K562 (cell line): ENCODE measurements around the gene ANKLE1. TPM values are rescaled to one million over a fixed set of nuclear protein-coding genes. Genes with fewer than 3 reads are reported as not detected.

Experiments used
- BCOR ChIP-seq: fragments of 450-650 bp; IDR thresholded peaks from 2 replicates; pipeline ENCODE4 v1.6.1; 2016
- BHLHE40 ChIP-seq: IDR thresholded peaks from 2 replicates; pipeline ENCODE4 v1.6.1; 2011; ENCODE audit warnings: low read length, improper control_type of control experiment
- HDAC6 ChIP-seq: IDR thresholded peaks from 2 replicates; pipeline ENCODE4 v1.6.1; 2012; ENCODE audit warnings: low read depth, mild to moderate bottlenecking, control low read depth, inconsistent platforms, low read length, moderate library complexity
- KLF6 ChIP-seq: fragments of 250-450 bp; sonication (Bioruptor Pico); IDR thresholded peaks from 2 replicates; pipeline ENCODE4 v1.4.0; 2020; ENCODE audit warnings: mild to moderate bottlenecking, moderate library complexity, borderline replicate concordance
- RBBP5 ChIP-seq: fragments of 200-600 bp; sonication (generic); IDR thresholded peaks from 2 replicates; pipeline ENCODE4 v1.6.1; 2012; ENCODE audit warnings: borderline replicate concordance, mild to moderate bottlenecking, low read length, control low read depth, inconsistent platforms; ENCODE audit not compliant: insufficient read depth, poor library complexity, severe bottlenecking
- TBL1XR1 ChIP-seq, 2 experiments: IDR thresholded peaks; 2 replicates each; pipeline ENCODE4 v1.6.1; 2012; ENCODE audit warnings: improper control_type of control experiment in 2 of 2, low read length in 2 of 2, mild to moderate bottlenecking in 1 of 2
- ZNF717 ChIP-seq: fragments of 250-450 bp; sonication (Bioruptor Pico); IDR thresholded peaks from 2 replicates; pipeline ENCODE4 v1.5.0; 2021
- polyA plus RNA-seq, 8 experiments: library from polyadenylated mRNA; depleted of rRNA in 4 of 8; stranded (reverse) in 5 of 8; unstranded in 3 of 8; fragments of >200 nt; fragmentation: Nextera tagmentation in 2 of 8; fragmentation: Illumina TruSeq in 1 of 8; extraction: Ambion mirVana in 2 of 8; extraction: Trizol in 1 of 8; gene quantifications; 2 replicates each; pipeline versions ENCODE4 v1.2.1 to v1.2.3, GENCODE V29; 2011 to 2014; ENCODE audit warnings: inconsistent platforms in 1 of 8, missing spikeins in 1 of 8
- total RNA-seq, 7 experiments: library from RNA; depleted of rRNA in 6 of 7; stranded (reverse); fragments of >200 nt in 6 of 7; fragmentation: Illumina TruSeq in 2 of 7; extraction: Trizol in 2 of 7; gene quantifications; 2 replicates each; pipeline versions ENCODE4 v1.2.1 to v1.2.3, GENCODE V29; 2011 to 2021; ENCODE audit warnings: low replicate concordance in 1 of 7
- TF ChIP-seq, protein P1 (sequence below): fragments of 450-650 bp; IDR thresholded peaks from 2 replicates; pipeline ENCODE4 v1.6.1; 2017; ENCODE audit warnings: antibody characterized with exemption, mild to moderate bottlenecking
- TF ChIP-seq, protein P2 (sequence below): fragments of 450-650 bp; IDR thresholded peaks from 2 replicates; pipeline ENCODE4 v1.7.1; 2018; ENCODE audit warnings: mild to moderate bottlenecking, low read depth; ENCODE audit not compliant: partially characterized antibody
- TF ChIP-seq, protein P3 (sequence below): fragments of 250-450 bp; sonication (Bioruptor Pico); IDR thresholded peaks from 2 replicates; pipeline ENCODE4 v1.5.1; 2021; ENCODE audit warnings: mild to moderate bottlenecking
- TF ChIP-seq, protein P4 (sequence below): fragments of 200-800 bp; sonication (Bioruptor generic); IDR thresholded peaks from 2 replicates; pipeline ENCODE4 v1.6.1; 2017; ENCODE audit warnings: missing genetic modification characterization, missing compliant biosample characterization
- TF ChIP-seq, protein P5 (sequence below), 3 experiments: fragments of 200-800 bp in 1 of 3; sonication (Bioruptor generic) in 1 of 3; sonication (generic) in 1 of 3; formaldehyde crosslinking in 1 of 3; IDR thresholded peaks; 2 replicates each; pipeline versions ENCODE4 v1.6.1 to v1.8.0; 2016 to 2022; ENCODE audit warnings: mild to moderate bottlenecking in 2 of 3, missing compliant biosample characterization in 2 of 3, missing genetic modification characterization in 2 of 3, missing genetic modification reagents in 1 of 3

The ANKLE1 gene
- total and polyA plus RNA-seq, 9 of the 15 experiments (the other 6 are each of a cell fraction or from before 2014, with no cell fraction given), result 0.63 to 9.2 (median 2.9) TPM

DNA sequence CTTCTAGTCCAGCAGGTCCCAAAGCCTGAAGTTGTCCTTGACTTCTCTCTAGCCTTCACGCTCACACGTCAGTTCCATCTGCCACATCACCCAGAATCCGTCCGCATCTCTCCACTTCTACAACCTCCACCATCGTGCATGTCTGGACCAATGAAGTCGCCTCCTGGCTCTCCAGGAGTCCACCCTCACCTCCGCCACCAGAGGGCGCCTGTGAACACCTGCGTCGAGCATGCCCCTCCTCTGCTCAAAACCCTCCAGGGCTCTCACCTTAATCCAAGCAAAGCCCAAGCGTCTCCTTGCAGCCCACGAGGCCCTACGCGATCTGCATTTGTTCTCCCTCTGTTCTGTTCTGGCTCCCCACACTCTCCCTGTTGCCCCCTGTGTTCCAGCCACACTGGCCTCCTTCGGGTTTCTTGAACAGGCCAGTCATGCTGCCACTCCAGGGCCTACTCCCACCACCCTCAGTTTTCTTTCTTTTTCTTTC lies 20.8 kb upstream of the ANKLE1 start (continued):
- TF ChIP-seq, protein P1, sequence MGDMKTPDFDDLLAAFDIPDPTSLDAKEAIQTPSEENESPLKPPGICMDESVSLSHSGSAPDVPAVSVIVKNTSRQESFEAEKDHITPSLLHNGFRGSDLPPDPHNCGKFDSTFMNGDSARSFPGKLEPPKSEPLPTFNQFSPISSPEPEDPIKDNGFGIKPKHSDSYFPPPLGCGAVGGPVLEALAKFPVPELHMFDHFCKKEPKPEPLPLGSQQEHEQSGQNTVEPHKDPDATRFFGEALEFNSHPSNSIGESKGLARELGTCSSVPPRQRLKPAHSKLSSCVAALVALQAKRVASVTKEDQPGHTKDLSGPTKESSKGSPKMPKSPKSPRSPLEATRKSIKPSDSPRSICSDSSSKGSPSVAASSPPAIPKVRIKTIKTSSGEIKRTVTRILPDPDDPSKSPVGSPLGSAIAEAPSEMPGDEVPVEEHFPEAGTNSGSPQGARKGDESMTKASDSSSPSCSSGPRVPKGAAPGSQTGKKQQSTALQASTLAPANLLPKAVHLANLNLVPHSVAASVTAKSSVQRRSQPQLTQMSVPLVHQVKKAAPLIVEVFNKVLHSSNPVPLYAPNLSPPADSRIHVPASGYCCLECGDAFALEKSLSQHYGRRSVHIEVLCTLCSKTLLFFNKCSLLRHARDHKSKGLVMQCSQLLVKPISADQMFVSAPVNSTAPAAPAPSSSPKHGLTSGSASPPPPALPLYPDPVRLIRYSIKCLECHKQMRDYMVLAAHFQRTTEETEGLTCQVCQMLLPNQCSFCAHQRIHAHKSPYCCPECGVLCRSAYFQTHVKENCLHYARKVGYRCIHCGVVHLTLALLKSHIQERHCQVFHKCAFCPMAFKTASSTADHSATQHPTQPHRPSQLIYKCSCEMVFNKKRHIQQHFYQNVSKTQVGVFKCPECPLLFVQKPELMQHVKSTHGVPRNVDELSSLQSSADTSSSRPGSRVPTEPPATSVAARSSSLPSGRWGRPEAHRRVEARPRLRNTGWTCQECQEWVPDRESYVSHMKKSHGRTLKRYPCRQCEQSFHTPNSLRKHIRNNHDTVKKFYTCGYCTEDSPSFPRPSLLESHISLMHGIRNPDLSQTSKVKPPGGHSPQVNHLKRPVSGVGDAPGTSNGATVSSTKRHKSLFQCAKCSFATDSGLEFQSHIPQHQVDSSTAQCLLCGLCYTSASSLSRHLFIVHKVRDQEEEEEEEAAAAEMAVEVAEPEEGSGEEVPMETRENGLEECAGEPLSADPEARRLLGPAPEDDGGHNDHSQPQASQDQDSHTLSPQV, result peak; percentile 63
- TF ChIP-seq, protein P2, sequence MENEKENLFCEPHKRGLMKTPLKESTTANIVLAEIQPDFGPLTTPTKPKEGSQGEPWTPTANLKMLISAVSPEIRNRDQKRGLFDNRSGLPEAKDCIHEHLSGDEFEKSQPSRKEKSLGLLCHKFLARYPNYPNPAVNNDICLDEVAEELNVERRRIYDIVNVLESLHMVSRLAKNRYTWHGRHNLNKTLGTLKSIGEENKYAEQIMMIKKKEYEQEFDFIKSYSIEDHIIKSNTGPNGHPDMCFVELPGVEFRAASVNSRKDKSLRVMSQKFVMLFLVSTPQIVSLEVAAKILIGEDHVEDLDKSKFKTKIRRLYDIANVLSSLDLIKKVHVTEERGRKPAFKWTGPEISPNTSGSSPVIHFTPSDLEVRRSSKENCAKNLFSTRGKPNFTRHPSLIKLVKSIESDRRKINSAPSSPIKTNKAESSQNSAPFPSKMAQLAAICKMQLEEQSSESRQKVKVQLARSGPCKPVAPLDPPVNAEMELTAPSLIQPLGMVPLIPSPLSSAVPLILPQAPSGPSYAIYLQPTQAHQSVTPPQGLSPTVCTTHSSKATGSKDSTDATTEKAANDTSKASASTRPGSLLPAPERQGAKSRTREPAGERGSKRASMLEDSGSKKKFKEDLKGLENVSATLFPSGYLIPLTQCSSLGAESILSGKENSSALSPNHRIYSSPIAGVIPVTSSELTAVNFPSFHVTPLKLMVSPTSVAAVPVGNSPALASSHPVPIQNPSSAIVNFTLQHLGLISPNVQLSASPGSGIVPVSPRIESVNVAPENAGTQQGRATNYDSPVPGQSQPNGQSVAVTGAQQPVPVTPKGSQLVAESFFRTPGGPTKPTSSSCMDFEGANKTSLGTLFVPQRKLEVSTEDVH, result peak; percentile 31
- TF ChIP-seq, protein P3, sequence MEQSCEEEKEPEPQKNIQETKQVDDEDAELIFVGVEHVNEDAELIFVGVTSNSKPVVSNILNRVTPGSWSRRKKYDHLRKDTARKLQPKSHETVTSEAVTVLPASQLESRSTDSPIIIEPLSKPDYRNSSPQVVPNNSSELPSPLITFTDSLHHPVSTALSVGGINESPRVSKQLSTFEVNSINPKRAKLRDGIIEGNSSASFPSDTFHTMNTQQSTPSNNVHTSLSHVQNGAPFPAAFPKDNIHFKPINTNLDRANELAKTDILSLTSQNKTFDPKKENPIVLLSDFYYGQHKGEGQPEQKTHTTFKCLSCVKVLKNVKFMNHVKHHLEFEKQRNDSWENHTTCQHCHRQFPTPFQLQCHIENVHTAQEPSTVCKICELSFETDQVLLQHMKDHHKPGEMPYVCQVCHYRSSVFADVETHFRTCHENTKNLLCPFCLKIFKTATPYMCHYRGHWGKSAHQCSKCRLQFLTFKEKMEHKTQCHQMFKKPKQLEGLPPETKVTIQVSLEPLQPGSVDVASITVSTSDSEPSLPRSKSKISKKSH (CRISPR knock-in tag), result no peak
- TF ChIP-seq BHLHE40 (peak; percentile 48; the same call in 1 of the 2 replicates), HDAC6 (no peak), KLF6 (CRISPR knock-in tag) (no peak), ZNF717 (CRISPR knock-in tag) (no peak), TBL1XR1 (IDR thresholded peaks at IDR 0.05; ENCODE audit: low read length in 2 of 2) (peak in 1 of 2 experiments; percentile 38; a peak in 1 of 4 replicates), BCOR (0 out of 2 replicates have a peak, but pooled peaks have one; percentile 20), RBBP5 (peak; percentile 24)
- TF ChIP-seq, protein P4, sequence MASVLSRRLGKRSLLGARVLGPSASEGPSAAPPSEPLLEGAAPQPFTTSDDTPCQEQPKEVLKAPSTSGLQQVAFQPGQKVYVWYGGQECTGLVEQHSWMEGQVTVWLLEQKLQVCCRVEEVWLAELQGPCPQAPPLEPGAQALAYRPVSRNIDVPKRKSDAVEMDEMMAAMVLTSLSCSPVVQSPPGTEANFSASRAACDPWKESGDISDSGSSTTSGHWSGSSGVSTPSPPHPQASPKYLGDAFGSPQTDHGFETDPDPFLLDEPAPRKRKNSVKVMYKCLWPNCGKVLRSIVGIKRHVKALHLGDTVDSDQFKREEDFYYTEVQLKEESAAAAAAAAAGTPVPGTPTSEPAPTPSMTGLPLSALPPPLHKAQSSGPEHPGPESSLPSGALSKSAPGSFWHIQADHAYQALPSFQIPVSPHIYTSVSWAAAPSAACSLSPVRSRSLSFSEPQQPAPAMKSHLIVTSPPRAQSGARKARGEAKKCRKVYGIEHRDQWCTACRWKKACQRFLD (CRISPR knock-in tag), result no peak
- TF ChIP-seq, protein P5, sequence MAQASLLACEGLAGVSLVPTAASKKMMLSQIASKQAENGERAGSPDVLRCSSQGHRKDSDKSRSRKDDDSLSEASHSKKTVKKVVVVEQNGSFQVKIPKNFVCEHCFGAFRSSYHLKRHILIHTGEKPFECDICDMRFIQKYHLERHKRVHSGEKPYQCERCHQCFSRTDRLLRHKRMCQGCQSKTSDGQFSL (CRISPR knock-in tag; IDR thresholded peaks at IDR 0.05), result no peak
- TF ChIP-seq, protein P5 (tag; IDR thresholded peaks at IDR 0.05), result no peak
